ENCODE measurements around the gene TEX11.
A peak's percentile ranks its signal among the peaks of the same experiment; 100 is the strongest.

TEX11 gene

GRCh38 chrX:70479922-70480659 is 428.4 kb downstream of the TEX11 start:
- CTCF ChIA-PET = interaction anchor here (1.0 to 1.7 kb wide), 2 partner anchors 44 to 46 kb away, joined by 3 to 5 read pairs; no protein-coding TSS in a partner anchor
- Histone ChIP-seq H3K4me3 (ENCODE audit: low read depth, low read length) (no peak overlapping the region), H3K4me1 (ENCODE audit: control insufficient read depth, insufficient read depth, low read length) (peaks cover 26% of the 10 kb centered on the region), H3K36me3 (ENCODE audit: control insufficient read depth in 2 of 2, insufficient read depth in 1 of 2, low read length in 2 of 2) (peaks cover 0 to 17% of the 10 kb centered on the region in 2 experiments; a peak in 1 of 3 replicates), H3K27ac (ENCODE audit: extremely low read depth, low read depth, low read length) (no peak overlapping the region), H3K9me3 (ENCODE audit: control insufficient read depth, insufficient read depth, low read depth, low read length) (no peaks in the 10 kb centered on the region)
- POLR2A ChIA-PET = no interaction called here
- TF ChIP-seq GLIS1 (tag by site-specific recombination; IDR thresholded peaks at IDR 0.05) = 0 out of 2 replicates have a peak, but pooled peaks have one; percentile 16
- TF ChIP-seq ZNF76 (tag by site-specific recombination; IDR thresholded peaks at IDR 0.05; ENCODE audit: borderline replicate concordance, low read depth) = no peak

- Histone ChIP-seq H3K4me1 (ENCODE audit: control insufficient read depth, insufficient read depth, low read length) (peaks cover 26% of the 10 kb centered on the region), H3K4me3 (ENCODE audit: low read depth, low read length) (no peak overlapping the region), H3K27ac (ENCODE audit: extremely low read depth, low read depth, low read length) (no peak overlapping the region; the same call in 1 of the 2 replicates), H3K9me3 (ENCODE audit: control insufficient read depth, insufficient read depth, low read depth, low read length) (no peaks in the 10 kb centered on the region), H3K36me3 (ENCODE audit: control insufficient read depth in 2 of 2, insufficient read depth in 1 of 2, low read length in 2 of 2) (peaks cover 0 to 10% of the 10 kb centered on the region in 2 experiments; a peak in 2 of 3 replicates)
- ChIA-PET CTCF (interaction anchor here (0.9 to 1.7 kb wide), 3 partner anchors 23 to 46 kb away, joined by 3 to 5 read pairs (median 3); no protein-coding TSS in a partner anchor), POLR2A (no interaction called here)
- TF ChIP-seq ZBTB1 (tag by site-specific recombination; IDR thresholded peaks at IDR 0.05) (no peak), ZNF37A (tag by site-specific recombination; IDR thresholded peaks at IDR 0.05) (no peak), ZNF350 (tag by site-specific recombination; IDR thresholded peaks at IDR 0.05) (no peak), ZNF629 (tag by site-specific recombination; IDR thresholded peaks at IDR 0.05) (0 out of 2 replicates have a peak, but pooled peaks have one; percentile 22), WT1 (tag by site-specific recombination; IDR thresholded peaks at IDR 0.05) (peak; percentile 99), ZBTB26 (tag by site-specific recombination; optimal IDR thresholded peaks at IDR 0.05) (no peak), ZNF747 (tag by site-specific recombination; IDR thresholded peaks at IDR 0.05) (no peak), ZNF660 (tag by site-specific recombination; IDR thresholded peaks at IDR 0.05) (no peak), ZNF341 (tag by site-specific recombination; IDR thresholded peaks at IDR 0.05; ENCODE audit: low read depth) (0 out of 2 replicates have a peak, but pooled peaks have one; percentile 24), MYNN (tag by site-specific recombination; IDR thresholded peaks at IDR 0.05; ENCODE audit: borderline replicate concordance) (no peak), ZNF585B (tag by site-specific recombination; IDR thresholded peaks at IDR 0.05) (no peak), ZSCAN5A (tag by site-specific recombination; IDR thresholded peaks at IDR 0.05) (no peak), ZFP37 (tag by site-specific recombination; IDR thresholded peaks at IDR 0.05) (no peak), ZNF292 (tag by site-specific recombination; IDR thresholded peaks at IDR 0.05; ENCODE audit: borderline replicate concordance, low read depth) (no peak), ZNF530 (tag by site-specific recombination; IDR thresholded peaks at IDR 0.05; ENCODE audit: low read depth) (no peak)
Measured at GRCh38 chrX:70479247-70479921, 429.1 kb downstream of the TEX11 start.
